ENCODE measurements around the gene FBXL7. TPM values are rescaled to one million over a fixed set of nuclear protein-coding genes. Genes with fewer than 3 reads are reported as not detected.

The FBXL7 gene
- total RNA-seq, 4 donors from 2014 or later, result 2.0 to 6.8 (median 3.9) TPM

DNA sequence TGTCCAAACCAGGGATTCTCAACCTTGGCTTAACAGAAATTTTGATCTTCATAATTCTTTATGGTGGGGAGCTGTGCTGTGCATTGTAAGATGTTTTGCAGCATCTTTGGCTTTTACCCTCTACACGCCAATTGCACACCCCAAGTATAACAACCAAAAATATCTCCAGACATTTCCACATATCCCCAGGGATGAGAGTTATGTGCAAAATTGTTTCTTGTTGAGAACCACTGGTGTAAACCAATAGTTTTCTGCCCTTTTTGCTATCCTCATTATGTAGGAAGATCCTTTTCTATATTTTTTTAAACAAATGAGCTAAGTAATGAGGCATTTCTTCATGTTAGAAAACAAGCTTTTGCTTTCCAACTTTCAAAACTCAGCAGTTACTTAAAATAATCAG, 189.9 kb downstream of the FBXL7 start:
- TF ChIP-seq POLR2A (IDR thresholded peaks at IDR 0.05) (no peak), CTCF (IDR thresholded peaks at IDR 0.05) (no peak)
- H3K4me3 ChIP-seq (ENCODE audit: low read depth, poor library complexity, severe bottlenecking), result no peak overlapping the region
- intact Hi-C loops (cut with DNase I; ENCODE audit: low total_unique reads), result no loop called here
- no peak for DNase-seq (ENCODE audit: low spot score in 2 of 2)
- 91% methylated on average over 1 of the region's 1 CpG for WGBS, 2 donors

DNA sequence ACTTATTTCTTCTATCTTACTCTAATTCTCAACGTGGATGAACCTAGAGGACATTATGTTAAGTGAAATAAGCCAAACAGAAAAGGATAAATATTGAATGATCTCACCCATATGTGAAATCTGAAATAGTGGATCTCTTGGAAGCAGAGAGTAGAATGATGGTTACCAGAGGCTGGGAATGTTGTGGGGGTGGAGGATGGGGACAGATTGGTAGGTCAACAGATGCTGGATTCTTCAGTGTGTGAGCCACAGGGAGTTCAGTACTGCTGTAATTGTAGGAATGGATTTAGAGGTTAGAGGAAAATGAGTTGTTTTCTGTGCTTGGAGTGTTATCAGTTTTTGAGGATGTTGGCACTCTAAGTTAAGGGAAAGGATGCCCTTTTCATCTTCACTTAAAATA, 190.6 kb downstream of the FBXL7 start:
- WGBS, 2 donors, result 59 to 69% methylated on average over 1 of the region's 1 CpG
- intact Hi-C loops (cut with DNase I; ENCODE audit: low total_unique reads), result no loop called here
- no peak for DNase-seq (ENCODE audit: low spot score in 2 of 2)
- H3K4me3 ChIP-seq (ENCODE audit: low read depth, poor library complexity, severe bottlenecking), result no peak overlapping the region
- TF ChIP-seq POLR2A (IDR thresholded peaks at IDR 0.05), result no peak
- TF ChIP-seq CTCF (IDR thresholded peaks at IDR 0.05), result no peak

GRCh38 chr5:15691521-15691920, 191.5 kb downstream of the FBXL7 start:
- WGBS, 2 donors, result 74% methylated on average over 5 of the region's 5 CpGs
- DNase-seq (ENCODE audit: low spot score in 2 of 2), result no peak
- intact Hi-C loops (cut with DNase I; ENCODE audit: low total_unique reads), result no loop called here
- TF ChIP-seq CTCF (IDR thresholded peaks at IDR 0.05) (no peak), POLR2A (IDR thresholded peaks at IDR 0.05) (no peak)
- no peak overlapping the region for H3K4me3 ChIP-seq (ENCODE audit: low read depth, poor library complexity, severe bottlenecking)

GRCh38 chr5:15692706-15693381, 192.9 kb downstream of the FBXL7 start:
- no peak for TF ChIP-seq CTCF (IDR thresholded peaks at IDR 0.05)
- no peak for TF ChIP-seq POLR2A (IDR thresholded peaks at IDR 0.05)
- WGBS, 2 donors, result 69 to 73% methylated on average over 7 of the region's 7 CpGs
- H3K4me3 ChIP-seq (ENCODE audit: low read depth, poor library complexity, severe bottlenecking), result no peak overlapping the region
- no peak for DNase-seq (ENCODE audit: low spot score in 2 of 2)
- intact Hi-C loops (cut with DNase I; ENCODE audit: low total_unique reads), result no loop called here

DNA sequence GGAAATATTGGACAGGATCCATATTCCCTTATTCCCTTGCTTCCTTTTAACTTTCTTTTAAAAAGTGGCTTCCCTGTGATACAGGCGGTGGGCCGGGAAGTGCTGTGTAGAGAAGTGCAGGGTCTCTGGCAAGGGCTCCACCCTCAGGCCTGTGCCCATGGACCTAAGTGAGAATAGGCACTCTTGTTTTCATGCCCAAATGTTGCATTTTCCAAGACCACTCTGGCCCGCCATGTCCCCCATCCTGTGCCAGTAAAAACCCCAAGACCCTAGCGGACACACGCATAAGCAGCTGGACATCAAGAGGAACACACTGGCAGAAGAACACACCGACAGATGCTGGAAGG, 193.4 kb downstream of the FBXL7 start:
- intact Hi-C loops (cut with DNase I; ENCODE audit: low total_unique reads), result no loop called here
- 85 to 96% methylated on average over 6 of the region's 6 CpGs for WGBS, 2 donors
- H3K4me3 ChIP-seq (ENCODE audit: low read depth, poor library complexity, severe bottlenecking), result no peak overlapping the region
- no peak for TF ChIP-seq CTCF (IDR thresholded peaks at IDR 0.05)
- TF ChIP-seq POLR2A (IDR thresholded peaks at IDR 0.05), result no peak
- DNase-seq (ENCODE audit: low spot score in 2 of 2), result no peak

- 66 to 82% methylated on average over 6 of the region's 6 CpGs for WGBS, 2 donors
- DNase-seq (ENCODE audit: low spot score in 2 of 2), result no peak
- TF ChIP-seq CTCF (IDR thresholded peaks at IDR 0.05) (no peak), POLR2A (IDR thresholded peaks at IDR 0.05) (no peak)
- intact Hi-C loops (cut with DNase I; ENCODE audit: low total_unique reads), result no loop called here
- no peak overlapping the region for H3K4me3 ChIP-seq (ENCODE audit: low read depth, poor library complexity, severe bottlenecking)
Observed at GRCh38 chr5:15693933-15694332, 194.0 kb downstream of the FBXL7 start.

All from lower leg skin (tissue), 4 donors.